Kidney (tissue), 14 donors: ENCODE data around the gene MAML2. TPM values are rescaled to one million over a fixed set of nuclear protein-coding genes. Genes with fewer than 3 reads are reported as not detected.

Source experiments
- DNase-seq, 5 donors: peaks; one replicate each; pipeline ENCODE4 v3.0.0-alpha.2; 2013 to 2020
- FAIRE-seq: peaks from 2 replicates; lab custom pipeline; 2012; peaks lifted over from hg19 to GRCh38; lab: Jason Lieb, UNC
- H3K27ac ChIP-seq, 2 donors: one replicate each; pipeline ENCODE4 v1.7.0; 2013; ENCODE audit warnings: low read depth in 2 of 2, low read length in 2 of 2, inconsistent platforms in 1 of 2
- H3K27me3 ChIP-seq: one replicate; pipeline ENCODE4 v1.7.1; 2013; ENCODE audit warnings: low read length, inconsistent platforms; ENCODE audit not compliant: control insufficient read depth, insufficient read depth
- H3K36me3 ChIP-seq, 3 donors: one replicate each; pipeline versions ENCODE4 v1.7.0 to v1.7.1; 2013; ENCODE audit warnings: low read length in 3 of 3, control low read depth in 1 of 3, inconsistent platforms in 1 of 3; ENCODE audit not compliant: insufficient read depth in 3 of 3, control insufficient read depth in 2 of 3
- H3K4me1 ChIP-seq, 3 donors: one replicate each; pipeline versions ENCODE4 v1.7.0 to v1.7.1; 2013; ENCODE audit warnings: low read length in 3 of 3, inconsistent platforms in 1 of 3, low read depth in 1 of 3; ENCODE audit not compliant: control insufficient read depth in 2 of 3, insufficient read depth in 2 of 3
- H3K4me3 ChIP-seq, 3 donors: one replicate each; pipeline versions ENCODE4 v1.7.0 to v1.8.1; 2013; ENCODE audit warnings: low read length in 3 of 3, control low read depth in 1 of 3, inconsistent platforms in 1 of 3
- H3K9ac ChIP-seq, 3 donors: one replicate each; pipeline versions ENCODE4 v1.7.0 to v1.7.1; 2013; ENCODE audit warnings: low read length in 3 of 3, control low read depth in 1 of 3, inconsistent platforms in 1 of 3
- H3K9me3 ChIP-seq, 3 donors: one replicate each; pipeline versions ENCODE4 v1.7.0 to v1.7.1; 2013; ENCODE audit warnings: low read length in 3 of 3, control low read depth in 1 of 3, inconsistent platforms in 1 of 3; ENCODE audit not compliant: control insufficient read depth in 2 of 3, insufficient read depth in 1 of 3
- CTCF ChIP-seq: IDR thresholded peaks from 3 replicates; pipeline ENCODE4 v1.5.1; 2012; ENCODE audit warnings: mild to moderate bottlenecking, moderate library complexity, borderline replicate concordance; ENCODE audit not compliant: insufficient read depth; ENCODE audit errors: extremely low read depth
- intact Hi-C: fragments of 100-400 bp; cut with DNase I; formaldehyde crosslinking; loops from one replicate; pipeline ENCODE4 v1.11.1; 2022
- polyA plus RNA-seq: library from polyadenylated mRNA; stranded (reverse); fragments of 350-450 nt; fragmentation: Illumina TruSeq; extraction: RNeasy Lipid Tissue Mini Kit (QIAGEN cat#74804); gene quantifications from one replicate; pipeline ENCODE4 v1.2.3, GENCODE V29; 2014; ENCODE audit warnings: low read depth, low replicate concordance; ENCODE audit not compliant: insufficient read depth
- total RNA-seq: library from RNA; stranded (reverse); fragmentation: NEBNext Ultra II Directional; extraction: Animal tissue kit (Norgen Biotek cat#: 25700); gene quantifications from one replicate; pipeline ENCODE4 v1.2.1, GENCODE V29; 2021
- donor health status: control.
- donor health status: control.
- donor health status: control.
- donor health status: control.
- donor health status: control.
- donor health status: DM: yes; HTN: yes; CAD: no.
- donor health status: Normal renal cell carcinoma (clear cell type).

MAML2 gene
- total and polyA plus RNA-seq, 2 donors from 2014 or later: 4.9 to 32.3 TPM

GRCh38 chr11:96227244-96227643 is 115.8 kb downstream of the MAML2 start:
- Histone ChIP-seq H3K4me1 (peaks cover under 1 to 13% (median 3%) of the 10 kb centered on the region in 3 donors), H3K9ac (no peak overlapping the region), H3K4me3 (no peak overlapping the region), H3K27me3 (no peaks in the 10 kb centered on the region), H3K36me3 (no peaks in the 10 kb centered on the region), H3K9me3 (no peaks in the 10 kb centered on the region), H3K27ac (no peak overlapping the region)
- TF ChIP-seq CTCF: no peak
- FAIRE-seq (no peak), DNase-seq (no peak)
- intact Hi-C loops: no loop called here

- no peak overlapping the region for H3K4me3 ChIP-seq
- H3K27ac ChIP-seq: no peak overlapping the region
- no peaks in the 10 kb centered on the region for H3K9me3 ChIP-seq
- no peak for TF ChIP-seq CTCF
- H3K4me1 ChIP-seq: peaks cover 3 to 18% (median 7%) of the 10 kb centered on the region in 3 donors
- no peak overlapping the region for H3K9ac ChIP-seq
- no peaks in the 10 kb centered on the region for H3K36me3 ChIP-seq
- no peaks in the 10 kb centered on the region for H3K27me3 ChIP-seq
- FAIRE-seq (no peak), DNase-seq (no peak)
- intact Hi-C loops: no loop called here
These were observed 119.9 kb downstream of the MAML2 start for GRCh38 chr11:96223083-96223482.

DNA sequence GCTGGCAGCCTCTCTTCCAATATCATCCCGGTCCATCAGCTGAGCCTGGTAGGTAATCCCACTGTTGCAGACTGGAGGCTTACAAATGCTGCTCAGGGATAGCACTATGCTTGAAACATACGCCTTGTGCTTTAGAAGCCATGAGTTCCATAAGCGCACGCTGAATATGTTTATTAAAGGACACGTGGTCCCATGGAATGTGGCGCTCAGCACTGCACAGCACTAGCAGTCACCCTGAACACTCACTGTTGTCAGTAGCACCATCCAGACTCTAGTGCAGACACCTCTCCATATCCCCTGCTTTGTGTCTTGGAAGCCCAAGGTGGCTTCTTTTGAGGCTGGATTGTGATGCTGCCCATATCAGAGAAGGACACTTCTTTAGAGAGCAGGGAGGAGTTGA is 120.9 kb downstream of the MAML2 start:
- intact Hi-C loops: no loop called here
- Histone ChIP-seq H3K9me3 (no peaks in the 10 kb centered on the region), H3K4me3 (no peak overlapping the region), H3K36me3 (no peaks in the 10 kb centered on the region), H3K4me1 (peaks cover 3 to 13% (median 7%) of the 10 kb centered on the region in 3 donors), H3K27me3 (no peaks in the 10 kb centered on the region), H3K27ac (no peak overlapping the region), H3K9ac (no peak overlapping the region)
- no peak for TF ChIP-seq CTCF
- DNase-seq: no peak
- no peak for FAIRE-seq
